SJCRH30 (cell line): Measurements from ENCODE around the gene HSD17B10. TPM values are rescaled to one million over a fixed set of nuclear protein-coding genes. Genes with fewer than 3 reads are reported as not detected.
A peak's percentile ranks its signal among the peaks of the same experiment; 100 is the strongest.
"Not testable (repeated sequence)": the region's sequence is repeated elsewhere in the genome, so short reads cannot be mapped to it uniquely, and the experiment has no call there.

Experiments used
- DNase-seq, 2 experiments: peaks; one replicate each; pipeline ENCODE4 v3.0.0-alpha.2; 2015 to 2020
- H3K27ac ChIP-seq: fragments of 250-450 bp; sonication (Bioruptor Pico); 2 replicates; pipeline ENCODE4 v1.5.1; 2020; ENCODE audit warnings: mild to moderate bottlenecking, moderate library complexity
- H3K27me3 ChIP-seq: fragments of 250-450 bp; sonication (Bioruptor Pico); 2 replicates; pipeline ENCODE4 v1.5.1; 2020; ENCODE audit warnings: mild to moderate bottlenecking, moderate library complexity
- H3K36me3 ChIP-seq: fragments of 250-450 bp; sonication (Bioruptor Pico); 2 replicates; pipeline ENCODE4 v1.5.1; 2020; ENCODE audit warnings: mild to moderate bottlenecking, moderate library complexity
- H3K4me1 ChIP-seq: fragments of 250-450 bp; sonication (Bioruptor Pico); 2 replicates; pipeline ENCODE4 v1.5.1; 2020; ENCODE audit warnings: mild to moderate bottlenecking, moderate library complexity
- H3K4me3 ChIP-seq: fragments of 250-450 bp; sonication (Bioruptor Pico); 2 replicates; pipeline ENCODE4 v1.5.1; 2020; ENCODE audit warnings: mild to moderate bottlenecking, moderate library complexity
- H3K9me3 ChIP-seq: fragments of 250-450 bp; sonication (Bioruptor Pico); replicated peaks from 2 replicates; pipeline ENCODE4 v1.5.1; 2020; ENCODE audit warnings: mild to moderate bottlenecking, moderate library complexity
- total RNA-seq: library from RNA; depleted of rRNA; stranded (reverse); fragments of >200 nt; shearing (Covaris generic); gene quantifications from 2 replicates; pipeline ENCODE4 v1.2.3, GENCODE V29; 2014; rRNA removed

HSD17B10 gene
- 95.4 and 116 TPM in 2 replicates for total RNA-seq

DNA sequence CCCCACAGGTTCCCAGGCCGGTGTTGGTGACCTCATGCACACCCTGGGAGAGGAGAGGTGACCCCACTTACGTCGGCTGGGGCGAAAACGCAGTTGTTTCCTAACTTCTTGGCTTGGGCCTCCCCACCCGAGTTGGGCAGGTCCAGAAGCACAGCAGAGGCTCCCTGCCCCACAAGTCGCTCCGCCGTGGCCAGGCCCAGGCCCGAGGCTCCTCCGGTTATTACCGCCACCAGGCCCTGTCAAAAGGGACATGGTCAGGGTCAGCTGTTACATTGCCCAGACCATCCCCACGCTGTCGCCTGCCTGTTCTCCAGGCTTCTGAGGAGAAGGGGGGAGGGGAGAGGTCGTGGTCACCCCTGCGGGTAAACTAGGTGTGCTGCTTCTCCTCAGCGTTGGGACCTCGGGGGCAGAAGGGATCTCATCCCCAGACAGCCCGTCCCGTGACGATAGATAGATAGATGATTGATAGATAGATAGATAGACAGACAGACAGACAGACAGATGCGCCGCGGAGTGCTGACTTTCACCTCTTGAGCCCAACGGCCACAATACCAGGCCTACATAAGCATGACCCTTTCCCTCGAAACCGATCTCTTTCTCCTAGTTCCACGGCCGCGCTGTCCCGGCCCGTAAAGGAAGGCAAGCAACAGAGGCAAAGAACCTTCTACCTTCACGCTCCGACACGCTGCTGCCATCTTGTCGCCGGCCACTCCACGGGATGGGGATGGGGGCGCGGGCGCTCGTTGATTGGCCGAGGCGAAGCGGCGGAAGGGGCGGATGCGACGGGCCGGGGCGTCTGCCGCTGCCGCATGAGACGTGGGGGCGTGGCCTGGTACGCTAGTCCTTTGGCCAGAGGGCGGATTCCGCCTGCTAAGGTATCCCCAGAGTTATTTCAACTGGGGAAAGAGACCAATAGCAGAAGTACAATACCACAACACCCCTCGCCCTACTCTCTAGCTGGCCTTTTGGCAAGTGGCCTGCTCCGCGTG, at the start of gene HSD17B10:
HSD17B10 (minus strand) TSS at position 720 of the 989 bp plus-strand sequence; CDS start at position 695, 25 bp downstream.
- H3K27me3 ChIP-seq = no peaks in the 10 kb centered on the region
- H3K27ac ChIP-seq = peak within 1 kb of the TSS; percentile 51
- H3K9me3 ChIP-seq = no peaks in the 10 kb centered on the region
- peak within 1 kb of the TSS; percentile 70 for H3K4me3 ChIP-seq
- no peaks in the 10 kb centered on the region for H3K4me1 ChIP-seq
- no peaks in the 10 kb centered on the region for H3K36me3 ChIP-seq
- DNase-seq = peak; percentile 83 to 86

DNA sequence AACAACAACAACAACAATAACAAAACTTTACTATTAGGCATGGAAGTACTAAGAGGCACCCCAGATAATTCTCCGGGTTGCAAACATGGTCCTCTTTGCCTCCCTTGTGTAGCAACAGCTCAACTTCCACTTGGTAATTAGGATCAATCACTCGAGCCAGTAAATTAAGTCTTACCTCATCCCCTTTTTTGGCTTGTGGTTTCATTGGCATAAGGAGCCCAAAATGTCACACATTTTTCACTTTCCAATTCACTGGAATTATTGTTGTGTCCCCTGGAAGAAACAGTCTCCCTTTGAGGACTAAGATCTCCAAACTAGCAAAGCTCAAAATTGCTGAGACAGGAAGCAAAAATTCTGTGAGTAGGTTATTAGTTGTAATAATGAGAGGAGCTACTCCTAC, 49.2 kb upstream of the HSD17B10 start:
- H3K27me3 ChIP-seq = no peaks in the 10 kb centered on the region
- no peaks in the 10 kb centered on the region for H3K36me3 ChIP-seq
- H3K9me3 ChIP-seq = no peaks in the 10 kb centered on the region
- DNase-seq = no peak
- H3K27ac ChIP-seq = no peak overlapping the region
- no peaks in the 10 kb centered on the region for H3K4me1 ChIP-seq
- H3K4me3 ChIP-seq = no peak overlapping the region

DNA sequence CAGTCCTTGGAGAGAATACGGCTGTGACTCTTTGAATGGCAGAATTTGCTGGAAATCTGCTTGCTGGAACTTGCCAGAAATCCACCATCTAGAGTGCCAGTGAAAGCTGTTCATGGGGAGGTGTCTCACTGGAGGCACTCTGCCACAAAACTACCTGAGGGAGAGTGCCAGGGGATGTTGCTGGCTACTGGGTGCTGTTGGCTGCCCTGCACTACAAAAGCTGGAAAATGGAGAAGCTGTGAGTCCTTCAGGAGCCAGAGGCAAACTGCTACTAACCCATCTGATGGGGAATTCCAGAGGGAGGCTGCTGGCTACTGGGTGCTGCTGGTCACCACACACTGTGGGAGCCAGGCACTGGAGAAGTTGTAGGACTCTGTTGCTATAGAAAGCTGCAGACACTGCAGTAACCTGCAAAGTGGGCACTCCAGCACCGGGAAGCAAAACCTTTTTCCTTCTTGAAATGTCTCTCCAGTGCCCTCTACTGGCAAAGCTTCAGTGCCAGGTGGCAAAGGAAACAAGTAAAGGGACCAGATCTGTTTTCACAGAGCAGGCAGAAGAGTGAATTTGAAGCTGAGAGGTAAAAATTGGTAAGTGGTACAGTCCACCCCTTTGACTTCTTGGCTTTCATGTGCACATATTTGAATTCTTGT, 47.8 kb upstream of the HSD17B10 start:
- Histone ChIP-seq H3K36me3 (no peaks in the 10 kb centered on the region), H3K9me3 (no peaks in the 10 kb centered on the region), H3K4me3 (no peak overlapping the region), H3K27ac (no peak overlapping the region), H3K27me3 (no peaks in the 10 kb centered on the region), H3K4me1 (no peaks in the 10 kb centered on the region)
- peak; percentile 23 to 54 for DNase-seq

DNA sequence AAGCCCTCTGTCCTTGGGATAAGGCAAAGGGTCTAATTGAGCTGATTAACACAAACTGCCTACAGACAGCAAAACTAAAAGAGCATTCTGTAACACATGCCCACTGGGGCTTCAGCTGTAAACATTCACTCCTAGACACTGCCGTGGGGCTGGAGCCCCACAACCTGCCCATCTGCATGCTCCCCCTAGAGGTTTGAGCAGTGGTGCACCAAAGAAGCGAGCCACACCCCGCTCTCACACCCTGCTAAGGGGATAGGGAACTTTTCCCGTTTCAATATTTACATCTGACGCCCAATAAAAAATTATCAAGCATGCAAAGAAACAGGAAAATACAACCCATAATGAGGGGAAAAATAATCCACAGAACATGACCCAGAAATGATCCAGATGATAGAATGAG, 46.9 kb upstream of the HSD17B10 start:
- Histone ChIP-seq H3K27me3 (no peaks in the 10 kb centered on the region), H3K4me3 (no peak overlapping the region), H3K36me3 (no peaks in the 10 kb centered on the region), H3K9me3 (no peaks in the 10 kb centered on the region), H3K27ac (no peak overlapping the region), H3K4me1 (no peaks in the 10 kb centered on the region)
- DNase-seq = peak; percentile 1 to 11

DNA sequence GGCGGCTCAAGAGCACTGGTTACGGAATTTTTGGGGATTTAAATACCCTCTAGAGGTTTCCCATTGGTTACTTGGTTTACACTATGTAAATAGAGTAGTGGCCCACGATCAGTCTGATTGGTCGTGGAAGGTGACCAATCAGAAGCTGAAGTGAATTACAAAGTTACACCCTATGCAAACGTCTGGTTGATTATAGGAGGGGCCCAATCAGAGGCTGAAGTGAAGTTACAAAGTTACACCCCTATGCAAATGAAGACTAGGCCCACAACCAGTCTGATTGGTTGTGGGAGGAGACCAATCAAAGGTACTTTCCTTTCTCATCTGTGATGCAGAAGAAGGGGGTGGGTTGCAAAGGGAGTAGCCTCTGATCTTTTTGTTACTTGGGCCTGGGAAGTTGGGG, 45.1 kb upstream of the HSD17B10 start:
- Histone ChIP-seq H3K4me3 (no peak overlapping the region), H3K27me3 (no peaks in the 10 kb centered on the region), H3K27ac (no peak overlapping the region), H3K36me3 (no peaks in the 10 kb centered on the region), H3K9me3 (no peaks in the 10 kb centered on the region), H3K4me1 (no peaks in the 10 kb centered on the region)
- peak; percentile 11 to 42 for DNase-seq

DNA sequence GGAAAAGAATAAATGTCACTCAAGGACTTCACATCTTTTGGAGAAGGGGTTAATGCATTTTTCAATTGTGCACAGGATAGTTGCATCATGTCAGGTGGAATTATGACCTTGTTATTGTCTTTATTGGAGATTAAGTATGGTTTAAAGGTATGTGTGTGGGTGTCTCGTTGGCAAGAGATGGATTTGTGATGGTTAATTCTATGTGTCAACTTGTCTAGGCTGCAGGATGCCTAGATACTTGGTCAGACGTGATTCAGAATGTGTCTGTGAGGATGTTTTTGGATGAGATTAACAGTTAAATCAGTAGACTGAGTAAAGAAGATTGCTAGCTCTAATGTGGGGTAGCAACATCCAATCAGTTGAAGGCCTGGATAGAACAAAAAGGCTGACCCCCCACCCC, 42.2 kb upstream of the HSD17B10 start:
- no peaks in the 10 kb centered on the region for H3K4me1 ChIP-seq
- H3K27ac ChIP-seq = no peak overlapping the region
- no peaks in the 10 kb centered on the region for H3K36me3 ChIP-seq
- no peak overlapping the region for H3K4me3 ChIP-seq
- no peak for DNase-seq
- H3K27me3 ChIP-seq = no peaks in the 10 kb centered on the region
- H3K9me3 ChIP-seq = no peaks in the 10 kb centered on the region

DNA sequence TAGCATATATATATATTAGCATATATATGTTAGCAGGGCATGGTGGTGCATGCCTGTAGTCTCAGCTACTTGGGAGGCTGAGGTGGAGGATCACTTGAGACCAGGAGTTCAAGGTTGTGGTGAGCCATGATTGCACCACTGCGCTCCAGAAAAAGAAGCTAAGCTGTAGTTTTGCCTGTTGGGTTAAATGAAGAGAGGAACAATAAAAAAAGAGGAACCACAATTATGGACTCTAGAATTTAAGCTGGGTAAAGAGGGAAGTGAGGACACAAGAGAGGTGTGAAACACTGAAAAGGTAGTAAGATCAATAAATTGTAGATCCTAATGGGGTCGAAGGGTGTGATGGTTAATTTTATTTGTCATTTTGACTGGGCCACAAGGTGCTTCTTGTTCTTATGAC, 40.5 kb upstream of the HSD17B10 start:
- no peak overlapping the region for H3K27ac ChIP-seq
- no peak for DNase-seq
- H3K4me3 ChIP-seq = no peak overlapping the region

DNA sequence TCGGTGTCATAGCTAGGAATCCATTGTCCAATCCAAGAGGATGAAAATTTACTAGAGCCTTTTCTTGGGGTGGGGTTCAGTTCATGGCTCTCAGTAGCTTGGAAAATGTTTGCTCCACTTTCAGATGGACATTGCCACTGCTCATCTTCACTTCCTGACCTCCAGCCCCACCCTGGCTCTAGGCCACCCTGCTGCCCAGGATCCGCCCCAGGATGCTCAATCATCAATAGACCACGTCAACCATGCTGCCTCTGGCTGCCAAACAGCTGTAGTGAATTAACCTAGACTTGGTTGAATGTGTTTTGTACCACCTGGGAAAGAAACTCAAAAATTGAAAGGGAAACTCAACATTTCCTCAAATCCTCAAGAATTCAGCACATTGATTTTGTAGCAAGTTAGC, 37.2 kb upstream of the HSD17B10 start:
- Histone ChIP-seq H3K9me3 (no peaks in the 10 kb centered on the region), H3K4me1 (no peaks in the 10 kb centered on the region), H3K27me3 (no peaks in the 10 kb centered on the region), H3K27ac (no peak overlapping the region), H3K4me3 (no peak overlapping the region), H3K36me3 (no peaks in the 10 kb centered on the region)
- DNase-seq = no peak

More for the DNA sequence above, 40.5 kb upstream of the HSD17B10 start:
- H3K36me3 ChIP-seq = no peaks in the 10 kb centered on the region
- no peaks in the 10 kb centered on the region for H3K27me3 ChIP-seq
- no peaks in the 10 kb centered on the region for H3K9me3 ChIP-seq
- no peaks in the 10 kb centered on the region for H3K4me1 ChIP-seq

DNA sequence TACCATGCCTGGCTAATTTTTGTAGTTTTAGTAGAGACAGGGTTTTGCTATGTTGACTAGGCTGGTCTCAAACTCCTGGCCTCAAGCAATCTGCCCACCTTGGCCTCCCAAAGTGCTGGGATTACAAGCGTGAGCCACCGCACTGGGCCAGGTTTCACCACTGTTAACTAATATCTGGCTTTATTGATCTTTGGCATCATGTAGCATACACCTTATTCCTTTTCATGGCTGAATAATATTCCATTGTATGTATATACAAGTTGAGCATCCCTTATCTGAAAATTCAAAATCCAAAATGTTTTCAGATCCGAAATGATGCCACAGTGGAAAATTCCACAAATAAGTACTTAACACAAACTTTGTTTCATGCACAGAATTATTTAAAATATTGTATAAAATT, 34.5 kb upstream of the HSD17B10 start:
- not testable (repeated sequence) for H3K36me3 ChIP-seq, H3K4me3 ChIP-seq, H3K4me1 ChIP-seq, DNase-seq, H3K27ac ChIP-seq, H3K27me3 ChIP-seq, H3K9me3 ChIP-seq

DNA sequence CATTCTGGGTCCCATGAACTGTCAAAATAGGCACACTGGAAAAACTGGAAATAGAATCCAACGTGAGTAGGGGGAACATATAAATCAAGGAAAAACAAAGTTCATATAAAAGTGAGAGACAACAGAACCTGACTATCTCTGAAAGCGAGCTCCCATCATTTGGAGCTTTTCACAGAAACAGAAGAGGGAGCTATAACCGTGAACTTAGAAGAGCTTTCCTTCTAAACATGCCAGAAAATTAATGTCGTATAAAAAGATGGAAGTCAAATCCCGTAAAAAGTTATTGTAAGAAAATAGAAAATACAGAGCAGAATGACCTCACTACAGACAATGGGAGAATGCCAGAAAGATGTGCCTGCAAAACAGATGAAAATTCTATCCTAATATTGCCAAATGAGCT, 23.9 kb upstream of the HSD17B10 start:
- Histone ChIP-seq H3K4me1 (no peaks in the 10 kb centered on the region), H3K4me3 (no peak overlapping the region), H3K27me3 (no peaks in the 10 kb centered on the region), H3K9me3 (no peaks in the 10 kb centered on the region), H3K36me3 (no peaks in the 10 kb centered on the region), H3K27ac (no peak overlapping the region)
- DNase-seq = no peak

DNA sequence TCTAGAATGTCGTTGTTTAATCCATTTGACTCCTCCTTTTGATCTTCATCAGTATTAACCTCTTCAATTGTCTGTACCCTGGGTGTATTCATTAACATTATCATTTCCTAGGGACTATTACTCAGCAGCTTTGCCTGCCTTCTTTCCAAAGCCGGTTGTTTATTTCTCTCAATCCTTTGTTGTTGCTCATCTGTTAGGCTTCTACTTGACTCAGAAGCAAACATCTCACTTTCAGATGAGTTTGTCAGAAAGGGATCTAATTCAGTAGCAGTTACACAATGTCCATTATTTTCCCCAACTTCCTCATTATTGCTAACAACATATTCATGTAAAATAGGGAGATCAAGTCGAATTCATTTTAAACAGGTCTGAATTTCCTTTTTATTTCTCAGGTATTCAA, 22.1 kb upstream of the HSD17B10 start:
- Histone ChIP-seq H3K9me3 (no peaks in the 10 kb centered on the region), H3K4me3 (no peak overlapping the region), H3K27ac (no peak overlapping the region), H3K4me1 (no peaks in the 10 kb centered on the region), H3K27me3 (no peaks in the 10 kb centered on the region), H3K36me3 (no peaks in the 10 kb centered on the region)
- DNase-seq = no peak

DNA sequence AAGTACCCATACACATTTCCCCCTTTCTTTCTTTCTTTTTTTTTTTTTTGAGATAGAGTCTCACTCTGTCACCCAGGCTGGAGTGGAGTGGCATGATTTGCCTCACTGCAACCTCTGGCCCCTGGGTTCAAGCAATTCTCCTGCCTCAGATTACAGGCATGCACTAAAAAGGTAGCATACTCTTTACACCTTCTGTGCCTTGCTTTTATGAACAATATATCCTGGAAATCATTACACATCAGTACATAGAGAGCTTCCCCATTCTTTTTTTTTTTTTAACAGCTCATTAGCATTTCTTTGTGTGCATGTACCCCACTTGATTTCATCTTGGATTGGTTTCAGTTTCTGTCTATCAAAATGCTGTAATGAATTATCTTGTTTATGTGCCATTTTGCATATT, 18.6 kb upstream of the HSD17B10 start:
- DNase-seq = no peak
- Histone ChIP-seq H3K4me1 (no peaks in the 10 kb centered on the region), H3K36me3 (no peaks in the 10 kb centered on the region), H3K4me3 (no peak overlapping the region), H3K27ac (no peak overlapping the region), H3K27me3 (no peaks in the 10 kb centered on the region), H3K9me3 (no peaks in the 10 kb centered on the region)

DNA sequence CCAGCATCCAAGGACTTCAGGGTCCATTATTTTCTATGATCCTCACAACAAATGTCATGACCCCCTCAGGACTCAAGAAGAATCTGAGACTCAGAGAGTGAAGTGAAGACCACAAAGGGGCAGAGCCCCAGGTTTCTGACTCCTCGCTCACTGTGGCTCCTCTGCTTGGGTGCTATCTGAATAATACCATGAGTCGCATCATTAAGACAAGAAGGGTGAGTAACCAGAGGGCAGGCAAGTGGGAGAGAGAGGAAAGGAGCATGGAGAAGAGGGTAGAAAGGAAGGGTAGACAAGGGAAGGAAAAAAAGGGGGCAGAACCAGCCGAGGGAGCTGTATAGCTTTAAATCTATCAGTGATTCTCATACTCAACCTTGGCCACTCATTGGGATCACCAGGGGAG, 15.5 kb upstream of the HSD17B10 start:
- H3K4me1 ChIP-seq = no peaks in the 10 kb centered on the region
- no peaks in the 10 kb centered on the region for H3K9me3 ChIP-seq
- H3K27ac ChIP-seq = no peak overlapping the region
- no peak overlapping the region for H3K4me3 ChIP-seq
- no peak for DNase-seq
- no peaks in the 10 kb centered on the region for H3K27me3 ChIP-seq
- H3K36me3 ChIP-seq = no peaks in the 10 kb centered on the region

DNA sequence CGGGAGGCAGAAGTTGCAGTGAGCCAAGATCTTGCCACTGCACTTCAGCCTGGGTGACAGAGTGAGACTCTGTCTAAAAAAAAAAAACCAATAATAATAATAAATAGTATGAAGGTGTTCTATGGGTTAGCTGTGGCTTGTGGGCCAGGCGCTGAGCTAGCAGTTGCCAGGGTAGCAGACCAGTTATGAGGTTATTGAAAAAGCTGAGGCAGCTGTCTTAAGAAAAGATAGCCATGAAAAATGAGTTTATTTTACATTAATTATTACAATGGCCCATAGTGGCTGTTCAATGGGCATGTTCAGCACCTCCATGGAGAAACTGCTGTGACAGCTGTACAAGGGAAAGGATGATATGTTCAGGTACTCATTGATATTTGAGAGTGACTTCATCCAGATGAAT, 13.3 kb upstream of the HSD17B10 start:
- Histone ChIP-seq H3K36me3 (no peaks in the 10 kb centered on the region), H3K4me1 (no peaks in the 10 kb centered on the region), H3K27me3 (no peaks in the 10 kb centered on the region), H3K9me3 (no peaks in the 10 kb centered on the region), H3K27ac (no peak overlapping the region), H3K4me3 (no peak overlapping the region)
- no peak for DNase-seq

DNA sequence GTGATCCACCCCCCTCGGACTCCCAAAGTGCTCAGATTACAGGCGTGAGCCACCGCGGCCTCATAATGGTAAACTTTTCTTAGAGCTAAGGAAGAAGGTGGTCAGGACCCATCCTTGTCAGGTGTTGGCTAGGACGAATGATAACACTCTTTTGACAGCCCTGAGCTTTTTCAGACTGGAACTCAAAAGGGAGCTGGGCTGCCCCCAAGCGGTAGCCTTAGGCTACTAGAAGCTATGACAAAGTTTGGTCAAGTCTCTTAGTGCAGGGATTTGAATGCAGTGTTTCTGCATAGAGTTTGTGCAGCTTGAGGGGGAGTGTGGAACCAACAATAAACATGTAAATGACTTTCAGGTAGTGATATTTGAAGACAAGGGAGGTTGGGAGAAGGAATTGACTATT, 11.8 kb upstream of the HSD17B10 start:
- H3K9me3 ChIP-seq = no peaks in the 10 kb centered on the region
- H3K4me3 ChIP-seq = no peak overlapping the region
- no peaks in the 10 kb centered on the region for H3K4me1 ChIP-seq
- peak; percentile 10 to 36 for DNase-seq
- no peaks in the 10 kb centered on the region for H3K36me3 ChIP-seq
- H3K27ac ChIP-seq = no peak overlapping the region
- H3K27me3 ChIP-seq = no peaks in the 10 kb centered on the region
